HG03439 (cell line): Measurements from ENCODE around the gene TASOR2.

Experiments used
- ATAC-seq: cut with Tn5 transposase; IDR thresholded peaks from one replicate; pipeline ENCODE4 v1.9.1; 2021; ENCODE audit warnings: mild to moderate bottlenecking, moderate library complexity; ENCODE audit not compliant: unreplicated experiment

The TASOR2 gene

DNA sequence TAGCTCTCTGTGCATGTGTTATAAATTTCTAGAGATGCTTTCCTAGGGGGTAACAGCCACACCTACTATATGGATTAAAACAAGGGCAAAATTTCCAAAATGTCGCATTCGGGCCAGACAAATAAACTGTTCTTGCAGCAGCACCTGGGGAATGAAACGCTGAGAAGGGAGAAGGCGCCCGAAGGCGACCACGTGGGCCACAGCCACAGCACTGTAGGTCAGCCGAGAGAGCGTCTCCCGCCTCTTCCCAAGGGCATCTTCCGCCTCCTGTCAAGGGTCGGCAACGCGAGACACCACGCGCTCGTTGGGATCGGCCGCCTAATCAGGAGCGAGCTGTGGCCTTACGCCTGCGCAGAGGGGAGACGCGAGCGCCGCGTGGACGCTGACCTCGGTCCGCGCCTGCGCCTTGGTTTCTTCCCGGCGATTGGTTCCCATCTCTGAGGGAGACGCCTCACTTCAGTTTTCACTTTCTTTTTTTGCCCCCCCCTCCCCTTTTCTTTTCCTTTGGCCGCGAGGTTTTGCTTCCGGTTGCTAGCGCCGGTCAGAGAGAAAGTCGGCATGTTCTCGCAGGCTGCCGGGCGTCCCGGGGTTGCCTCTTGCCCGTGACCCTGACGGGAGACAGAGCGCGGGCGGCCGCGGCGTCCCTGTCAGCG lies at the start of gene TASOR2:
Gene TASOR2 (plus strand): TSS at position 521 of the 653 bp plus-strand sequence. CDS start 35,805 bp downstream, outside the sequence.
- ATAC-seq, result peak; percentile 70

- no peak for ATAC-seq
Measured at GRCh38 chr10:5634918-5635317, 49.7 kb upstream of the TASOR2 start.

- no peak for ATAC-seq
Measured at GRCh38 chr10:5638494-5638893, 46.1 kb upstream of the TASOR2 start.

- ATAC-seq, result no peak
Measured at GRCh38 chr10:5639066-5639465, 45.6 kb upstream of the TASOR2 start.

GRCh38 chr10:5640036-5640435 lies 44.6 kb upstream of the TASOR2 start:
- no peak for ATAC-seq

GRCh38 chr10:5640501-5640900 lies 44.1 kb upstream of the TASOR2 start:
- ATAC-seq, result no peak

DNA sequence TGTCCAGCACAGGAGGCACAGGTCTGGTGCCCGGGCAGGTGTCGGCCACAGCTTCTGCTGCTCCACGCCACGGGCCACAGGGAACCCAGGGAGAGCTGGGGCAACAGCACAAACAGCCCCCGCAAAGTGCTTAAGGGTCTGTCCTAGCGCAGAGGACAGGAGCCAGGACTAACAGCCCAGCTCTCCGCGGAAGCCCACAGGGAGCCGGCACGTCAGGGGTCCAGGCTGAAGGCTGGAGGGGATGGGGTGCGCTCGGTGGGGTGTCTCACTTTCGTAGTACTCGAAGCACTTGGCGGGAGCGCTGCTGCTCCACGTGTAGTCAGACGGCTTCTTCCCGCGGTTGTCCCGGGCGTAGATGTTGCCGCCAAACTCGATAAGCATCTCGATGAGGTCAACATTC lies 43.1 kb upstream of the TASOR2 start:
- ATAC-seq, result no peak

DNA sequence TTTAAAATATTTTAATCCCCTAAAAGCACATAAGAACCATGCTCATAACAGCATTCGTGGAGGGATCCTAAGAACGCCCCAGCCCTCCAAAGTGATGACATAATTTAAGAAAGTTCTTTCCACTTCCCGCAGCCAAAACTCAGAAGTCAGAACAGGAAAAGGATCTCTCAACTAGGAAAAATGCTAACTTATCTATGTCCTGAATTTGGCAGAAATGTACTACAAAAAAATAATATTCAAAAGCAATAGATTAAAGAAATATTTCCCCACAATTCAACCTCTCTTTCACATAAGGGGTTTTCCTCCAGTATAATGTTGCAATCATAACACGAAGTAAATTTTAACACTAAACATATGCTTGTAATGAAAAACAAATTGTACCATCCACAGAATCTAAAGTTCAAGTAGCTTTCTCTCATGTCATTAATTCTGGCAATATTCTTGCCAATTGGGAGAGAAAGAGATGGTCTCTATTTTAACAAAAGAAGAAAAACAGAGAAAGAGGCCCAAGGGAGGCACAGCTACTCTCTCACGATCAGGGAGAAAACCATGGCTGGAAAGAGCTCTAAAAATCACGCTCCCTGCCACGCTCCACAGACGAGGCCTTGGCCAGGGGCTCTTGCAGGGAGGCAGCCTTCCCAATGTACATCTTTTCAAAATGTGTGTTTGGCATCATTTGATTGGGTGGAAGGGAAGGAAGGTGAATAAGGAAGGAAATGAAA lies 41.1 kb upstream of the TASOR2 start:
- ATAC-seq, result no peak

- no peak for ATAC-seq
Measured at GRCh38 chr10:5644930-5645329, 39.7 kb upstream of the TASOR2 start.

DNA sequence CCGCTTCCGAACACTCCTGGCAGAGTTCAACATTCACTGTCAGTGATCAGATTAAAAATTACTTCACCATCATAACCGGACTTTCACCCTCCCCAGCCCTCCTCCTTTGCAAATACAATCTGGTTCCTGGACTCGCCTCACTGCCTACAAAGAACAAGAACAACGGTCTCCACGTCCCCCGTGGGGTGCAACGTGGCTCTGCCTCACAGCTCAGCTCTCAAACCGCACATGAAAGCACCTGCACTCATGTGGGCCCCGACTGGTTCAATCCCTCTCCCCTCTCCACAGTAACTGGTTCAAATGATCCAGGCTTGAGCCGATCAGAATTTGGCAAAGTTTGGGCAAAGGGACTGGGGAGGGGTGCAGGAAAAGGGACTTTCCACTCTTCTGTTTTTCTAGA lies 39.3 kb upstream of the TASOR2 start:
- ATAC-seq, result no peak

DNA sequence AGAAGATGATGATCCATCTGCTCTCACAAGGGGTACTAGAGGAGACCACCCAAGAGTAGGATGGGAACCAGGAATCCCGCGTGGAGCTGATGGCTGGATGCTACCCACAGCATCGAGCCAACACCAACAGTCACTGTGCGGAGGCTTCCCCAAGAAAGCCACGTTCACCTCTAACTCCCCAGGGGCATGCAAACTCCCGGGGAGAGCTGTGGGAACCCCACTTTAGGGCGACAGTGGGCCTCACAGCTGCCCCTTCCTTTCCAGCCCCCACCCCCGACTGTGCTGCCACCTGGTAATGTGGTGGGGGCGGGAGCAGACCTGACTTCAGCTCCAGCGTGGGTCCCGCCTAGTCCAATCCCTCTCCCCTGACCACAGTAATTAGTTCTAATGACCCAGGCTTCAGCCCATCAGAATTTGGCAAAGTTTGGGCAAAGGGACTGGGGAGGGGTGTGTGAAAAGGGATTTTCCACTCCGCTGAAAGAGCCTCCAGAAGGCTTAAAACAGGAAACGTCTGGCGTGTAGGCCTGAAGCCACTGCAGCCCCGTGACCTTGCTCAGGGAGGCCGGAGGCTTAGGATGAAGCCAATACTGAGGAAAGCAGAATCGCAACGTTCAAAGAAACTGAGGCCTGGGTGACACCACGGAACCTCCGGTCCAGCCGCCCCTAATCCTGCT lies 38.6 kb upstream of the TASOR2 start:
- ATAC-seq, result no peak

- no peak for ATAC-seq
Measured at GRCh38 chr10:5647507-5648240, 37.0 kb upstream of the TASOR2 start.

DNA sequence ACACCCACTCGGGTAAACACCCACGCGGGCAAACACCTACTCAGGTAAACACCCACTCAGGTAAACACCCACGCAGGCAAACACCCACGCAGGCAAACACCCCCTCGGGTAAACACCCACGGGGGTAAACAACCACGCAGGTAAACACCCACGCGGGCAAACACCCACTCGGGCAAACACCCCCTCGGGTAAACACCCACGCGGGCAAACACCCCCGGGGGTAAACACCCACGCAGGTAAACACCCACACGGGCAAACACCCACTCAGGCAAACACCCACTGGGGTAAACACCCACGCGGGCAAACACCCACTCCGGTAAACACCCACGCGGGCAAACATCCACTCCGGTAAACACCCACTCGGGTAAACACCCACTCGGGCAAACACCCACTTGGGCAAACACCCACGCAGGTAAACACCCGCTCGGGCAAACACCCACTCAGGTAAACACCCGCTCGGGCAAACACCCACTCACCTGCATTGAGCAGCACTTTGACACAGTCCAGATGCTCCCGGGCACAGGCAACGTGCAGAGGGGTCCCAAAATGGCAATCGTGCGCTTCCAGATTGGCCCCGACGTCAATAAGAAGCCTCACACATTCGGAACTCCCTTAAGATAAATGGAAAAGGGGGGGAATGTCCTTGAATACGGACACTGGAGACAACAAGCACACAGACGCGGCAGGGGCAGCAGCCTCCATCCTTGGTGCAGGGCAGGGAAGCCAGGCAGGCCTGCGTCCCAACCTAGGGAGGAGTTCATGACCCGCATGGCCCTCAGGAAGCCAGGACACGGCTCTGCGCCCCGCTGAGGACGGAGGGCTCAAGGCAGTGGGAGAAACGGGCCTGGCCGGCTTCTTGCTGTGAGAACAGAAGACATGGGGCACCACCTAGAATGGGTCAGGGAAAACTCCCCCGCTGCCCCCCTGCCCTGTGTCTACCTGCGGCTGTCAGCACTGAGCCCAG lies 35.9 kb upstream of the TASOR2 start:
- no peak for ATAC-seq

- no peak for ATAC-seq
Measured at GRCh38 chr10:5649746-5650145, 34.9 kb upstream of the TASOR2 start.

- no peak for ATAC-seq
Measured at GRCh38 chr10:5650664-5651387, 33.8 kb upstream of the TASOR2 start.

DNA sequence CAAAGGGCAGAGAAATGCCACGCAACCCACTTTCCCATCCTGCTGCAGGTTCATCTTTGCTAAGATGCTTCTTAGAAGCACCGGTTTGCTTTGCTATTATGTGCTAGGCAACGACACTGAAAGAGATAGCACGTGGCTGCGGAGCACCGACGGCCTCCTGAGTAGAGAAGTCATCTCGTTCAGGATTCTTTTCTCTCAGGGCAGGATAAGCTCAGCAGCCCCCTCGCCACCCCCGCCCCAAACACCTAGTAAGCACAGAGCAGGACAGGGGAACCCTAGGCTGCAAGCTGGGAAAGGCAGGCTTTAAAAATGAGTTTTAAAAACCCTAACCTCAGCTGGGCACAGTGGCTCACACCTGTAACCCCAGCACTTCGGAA lies 33.3 kb upstream of the TASOR2 start:
- ATAC-seq, result no peak

GRCh38 chr10:5652746-5653145 lies 31.9 kb upstream of the TASOR2 start:
- ATAC-seq, result no peak

DNA sequence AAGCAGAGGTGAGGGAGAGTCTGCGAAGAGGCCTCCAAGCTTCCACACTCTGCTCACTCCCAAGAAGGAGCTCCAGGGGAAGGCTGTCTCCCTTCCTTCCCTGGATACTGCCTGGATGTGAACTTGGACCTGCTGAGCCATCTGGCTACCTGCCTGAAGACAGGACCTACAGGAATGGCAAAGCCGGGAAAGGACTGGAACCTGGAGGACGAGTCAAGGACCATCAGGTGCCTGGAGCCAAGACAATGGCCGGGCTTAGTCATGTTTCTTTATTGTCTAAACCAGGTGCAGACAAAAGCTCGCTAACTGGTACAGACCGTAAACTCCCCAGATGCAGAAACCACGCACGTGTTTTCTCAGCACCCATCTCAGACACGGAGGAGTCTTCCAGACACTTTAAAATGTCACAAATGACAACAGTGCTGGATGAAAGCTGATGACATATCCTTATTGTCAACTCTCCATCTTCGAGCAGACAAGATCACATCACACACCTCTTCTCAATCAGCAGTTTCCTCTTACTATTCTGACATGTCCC lies 30.4 kb upstream of the TASOR2 start:
- ATAC-seq, result no peak

GRCh38 chr10:5655121-5655520 lies 29.5 kb upstream of the TASOR2 start:
- no peak for ATAC-seq
